ENCODE results near the gene CENPB.

CENPB gene

DNA sequence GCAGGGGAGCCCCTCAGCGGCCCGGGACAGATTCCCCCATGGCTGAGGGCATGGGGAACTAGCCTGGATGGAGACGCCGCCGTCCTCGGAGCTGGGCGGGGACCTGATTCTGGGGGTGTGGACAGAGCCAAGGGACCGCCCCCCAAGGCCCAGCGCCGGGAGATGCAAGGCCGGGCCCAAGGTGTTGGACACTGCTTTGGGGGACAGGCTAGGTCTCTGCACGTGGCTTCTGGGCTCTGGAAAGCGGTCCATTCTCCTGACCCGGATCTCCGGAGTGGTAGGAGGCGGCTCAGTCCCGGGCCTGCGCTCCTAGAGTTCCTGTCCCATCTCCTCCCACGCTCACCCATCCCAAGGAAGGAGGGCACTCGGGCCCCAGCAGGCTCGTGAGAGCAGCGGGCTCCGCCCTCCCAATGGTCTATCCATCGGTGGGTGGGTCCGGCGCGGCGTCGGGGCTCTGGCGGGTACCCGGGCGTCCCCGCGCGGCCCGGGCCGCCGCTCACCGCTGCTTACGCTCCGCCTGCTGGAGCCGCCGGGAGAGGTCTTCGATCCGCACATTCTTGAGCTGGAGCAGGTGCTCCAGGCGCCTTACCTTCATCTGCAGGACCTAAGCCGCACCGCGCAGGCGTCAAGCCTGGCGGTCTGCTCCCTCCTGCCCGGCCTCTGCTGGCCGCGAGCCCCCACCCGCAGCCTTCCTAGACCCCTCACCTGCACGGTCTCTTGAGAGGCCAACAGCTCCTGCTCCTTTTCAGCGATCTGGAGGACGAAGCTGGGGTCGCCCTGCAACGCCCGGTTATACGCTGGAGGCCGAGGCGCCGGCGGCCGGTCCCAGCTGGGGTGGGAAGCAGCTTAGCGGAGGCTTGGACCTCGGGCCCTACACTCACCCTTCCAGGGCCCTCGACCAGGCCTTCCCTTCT is 8.6 kb downstream of the CENPB start:
- H3K27ac Mint-ChIP-seq, result no peak overlapping the region
- H3K4me1 Mint-ChIP-seq, result peaks cover 15% of the 10 kb centered on the region
- peak overlapping the region; percentile 70 to 74 (median 74) for H3K4me3 Mint-ChIP-seq
- no peaks in the 10 kb centered on the region for H3K36me3 Mint-ChIP-seq (ENCODE audit: low read depth)
- H3K27me3 Mint-ChIP-seq (ENCODE audit: low read depth), result peaks cover 60% of the 10 kb centered on the region
- TF ChIP-seq, protein P1, sequence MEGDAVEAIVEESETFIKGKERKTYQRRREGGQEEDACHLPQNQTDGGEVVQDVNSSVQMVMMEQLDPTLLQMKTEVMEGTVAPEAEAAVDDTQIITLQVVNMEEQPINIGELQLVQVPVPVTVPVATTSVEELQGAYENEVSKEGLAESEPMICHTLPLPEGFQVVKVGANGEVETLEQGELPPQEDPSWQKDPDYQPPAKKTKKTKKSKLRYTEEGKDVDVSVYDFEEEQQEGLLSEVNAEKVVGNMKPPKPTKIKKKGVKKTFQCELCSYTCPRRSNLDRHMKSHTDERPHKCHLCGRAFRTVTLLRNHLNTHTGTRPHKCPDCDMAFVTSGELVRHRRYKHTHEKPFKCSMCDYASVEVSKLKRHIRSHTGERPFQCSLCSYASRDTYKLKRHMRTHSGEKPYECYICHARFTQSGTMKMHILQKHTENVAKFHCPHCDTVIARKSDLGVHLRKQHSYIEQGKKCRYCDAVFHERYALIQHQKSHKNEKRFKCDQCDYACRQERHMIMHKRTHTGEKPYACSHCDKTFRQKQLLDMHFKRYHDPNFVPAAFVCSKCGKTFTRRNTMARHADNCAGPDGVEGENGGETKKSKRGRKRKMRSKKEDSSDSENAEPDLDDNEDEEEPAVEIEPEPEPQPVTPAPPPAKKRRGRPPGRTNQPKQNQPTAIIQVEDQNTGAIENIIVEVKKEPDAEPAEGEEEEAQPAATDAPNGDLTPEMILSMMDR (IDR thresholded peaks at IDR 0.05; ENCODE audit: unreplicated experiment in 3 of 3), result peak in 1 of 3 experiments; percentile 11
- no peaks in the 10 kb centered on the region for H3K9me3 Mint-ChIP-seq

DNA sequence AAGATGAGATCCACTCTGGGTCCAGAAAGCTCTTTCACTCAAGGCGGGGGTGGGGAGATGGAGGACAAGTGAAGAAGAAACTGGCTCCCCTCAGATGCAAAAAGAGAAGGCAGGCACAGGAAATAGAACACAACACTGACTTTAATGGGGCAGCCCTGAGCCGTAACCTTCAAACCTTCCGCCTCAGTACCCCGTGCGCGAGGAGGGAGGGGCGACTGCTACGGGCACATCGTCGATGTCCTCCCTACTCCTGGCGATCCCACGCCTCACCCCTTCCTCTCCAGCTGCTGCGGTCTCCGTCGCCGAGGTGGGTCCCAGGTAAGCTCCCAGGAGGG is 9.2 kb downstream of the CENPB start:
- peaks cover 60% of the 10 kb centered on the region for H3K27me3 Mint-ChIP-seq (ENCODE audit: low read depth)
- peak overlapping the region; percentile 70 to 74 (median 72) for H3K4me3 Mint-ChIP-seq
- H3K4me1 Mint-ChIP-seq, result peaks cover 15% of the 10 kb centered on the region
- no peaks in the 10 kb centered on the region for H3K9me3 Mint-ChIP-seq
- TF ChIP-seq, protein P1 (IDR thresholded peaks at IDR 0.05; ENCODE audit: unreplicated experiment in 3 of 3), result no peak
- no peaks in the 10 kb centered on the region for H3K36me3 Mint-ChIP-seq (ENCODE audit: low read depth)
- H3K27ac Mint-ChIP-seq, result no peak overlapping the region

DNA sequence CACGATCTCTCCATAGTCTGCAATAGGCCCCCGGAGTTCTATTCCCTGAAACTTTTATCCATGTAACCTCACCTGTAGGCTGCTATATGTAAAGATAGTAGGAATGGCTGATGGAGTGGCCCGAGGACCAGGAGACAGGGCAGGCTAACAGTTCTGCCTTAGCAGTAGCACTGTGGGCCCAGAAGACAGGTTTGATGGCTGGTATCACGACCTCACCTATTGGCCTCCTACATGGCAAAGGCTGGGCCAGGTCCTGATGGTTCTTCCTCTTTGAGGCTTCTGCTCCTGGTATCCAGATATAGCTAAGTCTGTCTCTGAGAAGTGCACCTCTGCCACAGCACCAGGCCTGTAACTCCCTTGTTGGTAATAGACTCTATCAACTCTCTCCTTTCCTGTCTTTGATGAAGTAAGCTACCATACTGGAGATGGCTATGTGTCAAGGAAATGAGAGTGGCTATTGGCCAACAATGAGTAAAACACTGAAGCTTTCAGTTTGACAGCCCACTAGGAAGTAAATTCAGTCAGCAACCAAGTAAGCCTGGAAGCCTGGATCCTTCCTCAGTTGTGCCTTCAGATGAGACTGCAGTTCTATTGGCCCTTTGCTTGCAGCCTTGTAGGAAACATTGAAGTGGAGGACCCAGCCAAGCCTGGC is 11.0 kb downstream of the CENPB start:
- TF ChIP-seq, protein P1 (IDR thresholded peaks at IDR 0.05; ENCODE audit: unreplicated experiment in 3 of 3), result no peak
- no peak overlapping the region for H3K4me3 Mint-ChIP-seq
- H3K9me3 Mint-ChIP-seq, result no peaks in the 10 kb centered on the region
- no peaks in the 10 kb centered on the region for H3K36me3 Mint-ChIP-seq (ENCODE audit: low read depth)
- H3K4me1 Mint-ChIP-seq, result peaks cover 4% of the 10 kb centered on the region
- no peak overlapping the region for H3K27ac Mint-ChIP-seq
- peaks cover 56% of the 10 kb centered on the region for H3K27me3 Mint-ChIP-seq (ENCODE audit: low read depth)

DNA sequence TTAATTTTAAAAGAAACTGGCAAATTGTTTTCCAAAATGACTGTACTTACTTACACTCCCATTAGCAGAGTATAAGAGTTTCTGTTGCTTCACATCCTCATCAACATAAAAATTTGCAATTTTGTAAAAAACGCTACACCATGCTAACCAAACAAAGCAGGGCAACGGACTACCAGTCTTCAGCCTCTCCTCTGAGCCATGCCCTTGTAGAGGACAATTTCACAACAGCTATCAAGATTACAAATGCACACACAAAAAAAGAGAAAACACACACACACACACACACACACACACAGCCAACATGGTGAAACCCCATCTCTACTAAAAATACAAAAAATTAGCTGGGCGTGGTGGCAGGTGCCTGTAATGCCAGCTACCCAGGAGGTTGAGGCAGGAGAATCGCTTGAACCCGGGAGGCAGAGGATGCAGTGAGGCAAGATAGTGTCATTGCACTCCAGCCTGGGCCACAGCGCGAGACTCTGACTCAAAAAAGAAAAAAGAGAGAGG is 14.9 kb downstream of the CENPB start:
- Mint-ChIP-seq H3K4me1 (peaks cover 10% of the 10 kb centered on the region), H3K4me3 (no peak overlapping the region), H3K27ac (no peak overlapping the region), H3K36me3 (ENCODE audit: low read depth) (no peaks in the 10 kb centered on the region), H3K9me3 (no peaks in the 10 kb centered on the region), H3K27me3 (ENCODE audit: low read depth) (peaks cover 21% of the 10 kb centered on the region)
- TF ChIP-seq, protein P1 (IDR thresholded peaks at IDR 0.05; ENCODE audit: unreplicated experiment in 3 of 3), result no peak

DNA sequence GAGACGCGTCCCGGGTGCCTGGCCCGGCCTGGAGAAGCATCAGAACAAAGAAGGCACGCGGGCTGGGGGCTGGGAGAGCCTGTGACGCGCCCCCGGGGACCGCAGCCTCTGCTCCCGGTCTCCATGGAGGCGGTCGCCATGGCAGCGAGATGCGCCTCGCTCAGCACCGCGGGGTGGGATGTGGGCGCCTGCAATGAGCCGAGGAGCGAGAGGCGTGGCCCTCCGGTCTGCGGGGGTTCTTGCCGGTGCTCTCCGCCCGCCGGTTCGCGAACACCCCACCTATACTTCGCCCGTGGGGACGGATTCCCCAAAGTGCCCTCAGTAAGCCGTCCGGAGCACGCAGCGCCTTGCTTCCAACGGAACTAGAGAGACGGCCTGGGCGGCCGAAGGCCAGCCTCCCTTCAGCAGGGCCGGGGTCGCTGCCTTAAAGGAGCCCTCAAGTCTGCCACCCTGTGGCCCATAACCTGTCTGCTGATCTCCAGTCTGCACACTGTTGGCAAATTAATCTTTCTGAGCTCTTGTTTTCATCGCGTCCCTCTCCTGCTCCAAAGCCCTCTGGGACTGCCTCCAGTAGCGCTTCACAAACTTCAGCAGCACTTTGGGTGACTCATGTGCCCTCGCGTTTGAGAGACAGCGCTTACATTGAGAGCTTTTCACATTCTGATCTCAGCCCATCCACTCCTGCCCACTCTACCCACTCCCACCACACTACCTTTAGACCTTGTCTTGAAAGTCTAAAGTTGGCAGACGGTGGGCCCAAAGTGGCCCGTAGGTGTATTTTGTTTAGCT is 18.0 kb downstream of the CENPB start:
- Mint-ChIP-seq H3K27me3 (ENCODE audit: low read depth) (no peaks in the 10 kb centered on the region), H3K4me1 (peaks cover 31% of the 10 kb centered on the region), H3K36me3 (ENCODE audit: low read depth) (no peaks in the 10 kb centered on the region), H3K27ac (peak overlapping the region; percentile 90 to 95 (median 92)), H3K9me3 (no peaks in the 10 kb centered on the region), H3K4me3 (peak overlapping the region; percentile 86 to 93 (median 92))
- TF ChIP-seq, protein P1 (IDR thresholded peaks at IDR 0.05; ENCODE audit: unreplicated experiment in 3 of 3), result peak; percentile 58 to 61 (median 60)
